Fibroblast of mammary gland (primary cell): ENCODE data around the gene GIGYF1.

ENCODE experiments used
- DNase-seq: peaks from one replicate; pipeline ENCODE4 v3.0.0-alpha.2; 2010; ENCODE audit warnings: low read depth
- H3K4me3 ChIP-seq: 2 replicates; pipeline ENCODE4 v1.5.1; 2011; ENCODE audit warnings: low read depth, mild to moderate bottlenecking, low read length, moderate library complexity; ENCODE audit not compliant: control insufficient read depth
- CTCF ChIP-seq: conservative IDR thresholded peaks from 2 replicates; pipeline ENCODE4 v1.5.1; 2011; ENCODE audit warnings: low read depth, low read length, inconsistent platforms; ENCODE audit not compliant: control insufficient read depth, insufficient read depth

The GIGYF1 gene

GRCh38 chr7:100675581-100676350 is 18.3 kb downstream of the GIGYF1 start:
- no peak for TF ChIP-seq CTCF
- peak overlapping the region; percentile 71 for H3K4me3 ChIP-seq

GRCh38 chr7:100675105-100675451 is 19.0 kb downstream of the GIGYF1 start:
- TF ChIP-seq CTCF, result no peak
- H3K4me3 ChIP-seq, result peak overlapping the region; percentile 71
- no peak for DNase-seq

More at GRCh38 chr7:100675581-100676350, 18.3 kb downstream of the GIGYF1 start:
- peak; percentile 70 for DNase-seq

- TF ChIP-seq CTCF, result no peak
- H3K4me3 ChIP-seq, result peak overlapping the region; percentile 71
- no peak for DNase-seq
These were observed 19.5 kb downstream of the GIGYF1 start for GRCh38 chr7:100674411-100675104.

- peak; percentile 25 for DNase-seq
These were observed 20.1 kb downstream of the GIGYF1 start for GRCh38 chr7:100673942-100674410.

DNA sequence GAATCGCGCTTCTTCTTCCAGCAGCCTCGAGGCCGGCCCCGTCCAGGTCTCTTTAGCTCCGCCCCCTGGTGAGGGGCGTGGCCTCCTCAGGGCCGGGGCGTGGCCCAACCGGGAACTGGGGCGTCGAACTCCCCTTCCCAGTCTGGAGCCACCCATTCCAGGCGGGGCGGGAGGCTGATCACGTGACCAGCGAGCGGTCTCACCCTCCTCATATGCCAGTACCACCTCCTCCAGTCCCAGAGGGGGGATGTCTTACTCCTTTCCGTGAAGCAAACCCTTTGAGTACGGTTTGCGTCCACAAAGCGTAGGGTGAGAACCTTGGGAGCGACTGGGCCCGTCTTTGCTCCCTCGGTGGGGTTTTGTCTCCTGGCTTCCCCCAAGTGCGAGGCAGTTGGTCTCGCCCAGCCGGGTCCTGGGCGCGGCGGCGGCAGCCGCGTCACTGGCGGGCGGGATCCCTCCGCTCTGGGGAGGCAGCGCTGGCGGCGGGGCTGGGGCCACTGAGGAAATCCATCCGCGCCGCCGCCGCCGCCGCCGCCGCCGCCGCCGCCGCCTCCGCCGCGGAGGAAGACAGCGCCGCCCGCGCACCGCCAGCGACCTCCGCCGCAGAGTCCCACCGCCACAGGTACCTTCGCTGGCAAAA is 20.6 kb downstream of the GIGYF1 start, which contains the start of gene GNB2:
Gene GNB2 (plus strand): TSS at position 439 of the 640 bp plus-strand sequence. CDS start 2,526 bp downstream, outside the sequence.
- TF ChIP-seq CTCF, result no peak

More at GRCh38 chr7:100673942-100674410, 20.1 kb downstream of the GIGYF1 start:
- H3K4me3 ChIP-seq, result peak overlapping the region; percentile 71
- no peak for TF ChIP-seq CTCF

More for the DNA sequence above, 20.6 kb downstream of the GIGYF1 start, which contains the start of gene GNB2:
- DNase-seq, result peak; percentile 99
- peak within 1 kb of the TSS; percentile 71 for H3K4me3 ChIP-seq
